Activated T-helper 1 cell treated with anti-CD3 and anti-CD28 coated beads, Interleukin-2, amount 50 U/mL, for 16 hours (primary cell): ENCODE measurements around the gene ADARB1.

Experiments
- DNase-seq, 2 donors: peaks; one replicate each; pipeline ENCODE4 v3.0.0-alpha.2; 2020; ENCODE audit warnings: low read depth in 1 of 2, low spot score in 1 of 2

The ADARB1 gene

DNA sequence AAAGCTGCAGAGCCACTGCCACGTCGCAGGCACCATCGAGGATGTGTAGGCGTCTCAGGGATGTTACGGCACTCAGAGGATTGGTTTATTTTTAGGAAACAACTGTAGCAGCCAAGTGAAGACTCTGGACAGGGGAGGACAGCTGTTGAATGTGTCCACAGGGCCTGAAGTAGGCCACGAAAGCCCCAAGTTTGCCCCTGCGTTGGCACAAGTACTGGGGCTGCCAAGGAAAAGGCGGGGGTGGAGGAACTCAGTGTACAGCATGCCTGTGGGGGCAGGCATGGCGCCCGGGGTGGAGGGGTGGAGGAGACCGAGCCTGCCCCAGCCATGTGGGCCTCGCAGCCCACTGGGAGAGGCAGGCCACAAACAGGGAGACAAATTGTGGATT, 89.7 kb downstream of the ADARB1 start:
- DNase-seq, result no peak

DNA sequence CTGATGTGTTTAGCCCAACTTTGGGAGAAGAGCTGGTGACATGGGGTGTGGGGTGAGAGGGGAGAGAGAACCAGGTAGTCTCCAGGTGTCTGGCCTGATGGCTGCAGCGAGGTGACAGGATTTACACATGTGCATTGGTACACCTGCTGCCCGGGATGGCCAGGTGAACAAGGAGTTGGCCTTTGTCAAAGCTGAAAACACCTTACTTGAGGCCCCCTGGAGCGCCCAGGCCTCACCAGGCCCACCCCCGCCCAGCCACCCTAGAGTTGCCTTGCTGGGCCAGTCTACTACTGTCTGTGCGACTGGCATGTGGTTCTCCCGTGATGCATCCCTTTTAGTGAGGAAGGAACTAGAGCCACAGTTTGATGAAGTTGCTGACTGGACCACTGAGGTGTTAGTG, 90.5 kb downstream of the ADARB1 start:
- DNase-seq, result no peak

GRCh38 chr21:45166931-45167330, 92.6 kb downstream of the ADARB1 start:
- DNase-seq, result no peak

- no peak for DNase-seq
These were observed 93.4 kb downstream of the ADARB1 start for GRCh38 chr21:45167796-45168222.

DNA sequence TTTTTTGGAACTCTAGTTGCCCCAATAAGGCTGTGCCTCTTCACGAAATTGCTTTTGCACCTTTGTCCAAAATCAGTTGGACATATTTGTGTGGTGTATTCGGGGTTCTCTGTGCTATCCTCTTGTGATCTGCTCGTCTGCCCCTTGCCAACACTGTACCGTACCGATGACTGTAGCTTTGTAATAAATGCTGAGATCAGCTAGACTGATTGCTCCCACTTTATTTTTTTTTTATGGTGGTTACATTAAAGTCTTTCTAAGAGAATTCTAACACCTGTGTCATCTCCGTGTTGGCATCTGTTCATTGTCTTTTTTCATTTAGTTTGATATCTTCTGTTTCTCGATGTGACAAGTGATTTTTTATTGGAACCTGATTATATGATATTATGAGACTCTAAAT, 94.1 kb downstream of the ADARB1 start:
- DNase-seq, result no peak

DNA sequence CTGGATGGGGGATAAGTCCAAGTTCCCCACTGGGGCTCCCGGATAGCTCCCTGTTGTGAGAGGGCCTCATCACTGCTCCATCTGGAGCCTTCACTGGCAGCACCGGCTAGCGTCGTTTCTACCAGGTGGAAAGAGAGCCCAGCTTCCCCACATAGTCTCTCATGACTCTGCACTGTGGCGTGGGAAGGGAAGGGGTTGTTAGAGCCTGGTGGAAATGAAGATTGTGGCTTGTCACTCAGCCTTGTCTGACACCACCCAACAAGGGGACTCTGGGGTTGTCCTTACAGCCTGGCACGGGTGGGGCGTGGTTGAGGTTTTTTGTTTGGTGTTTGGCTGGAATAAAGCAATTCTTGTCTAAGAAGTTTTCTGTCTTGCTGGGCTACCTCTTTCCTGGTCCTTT, 94.6 kb downstream of the ADARB1 start:
- DNase-seq, result no peak

GRCh38 chr21:45169682-45170081, 95.3 kb downstream of the ADARB1 start:
- DNase-seq, result no peak

DNA sequence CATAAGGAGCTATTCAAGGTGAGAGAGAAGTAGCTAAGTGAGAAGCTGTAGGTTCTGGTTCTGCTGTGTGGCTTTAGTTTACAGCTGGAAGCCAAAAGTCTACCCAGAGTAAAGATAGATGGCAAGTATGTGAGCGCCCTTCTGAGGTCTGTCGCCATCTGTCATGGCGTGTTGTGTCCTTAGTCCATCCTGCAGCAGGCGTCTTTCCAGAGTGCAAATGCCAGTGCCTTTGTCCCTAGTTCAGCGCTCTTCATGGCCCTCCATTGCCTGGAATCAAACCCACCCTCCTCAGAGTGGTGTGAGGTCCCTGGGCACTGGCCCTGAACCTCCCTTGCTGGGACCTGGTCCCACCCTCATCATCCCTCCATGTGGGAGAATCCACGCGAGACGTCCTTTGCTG, 96.6 kb downstream of the ADARB1 start:
- DNase-seq, result no peak

- DNase-seq, result no peak
These were observed 98.0 kb downstream of the ADARB1 start for GRCh38 chr21:45172420-45172819.

- no peak for DNase-seq
These were observed 101.1 kb downstream of the ADARB1 start for GRCh38 chr21:45175326-45176095.

- no peak for DNase-seq
These were observed 101.8 kb downstream of the ADARB1 start for GRCh38 chr21:45176141-45176540.

- DNase-seq, result no peak
These were observed 102.7 kb downstream of the ADARB1 start for GRCh38 chr21:45177039-45177438.

- DNase-seq, result no peak
These were observed 103.8 kb downstream of the ADARB1 start for GRCh38 chr21:45178070-45178608.

- no peak for DNase-seq
These were observed 104.6 kb downstream of the ADARB1 start for GRCh38 chr21:45178971-45179370.

- no peak for DNase-seq
These were observed 105.3 kb downstream of the ADARB1 start for GRCh38 chr21:45179568-45180245.

DNA sequence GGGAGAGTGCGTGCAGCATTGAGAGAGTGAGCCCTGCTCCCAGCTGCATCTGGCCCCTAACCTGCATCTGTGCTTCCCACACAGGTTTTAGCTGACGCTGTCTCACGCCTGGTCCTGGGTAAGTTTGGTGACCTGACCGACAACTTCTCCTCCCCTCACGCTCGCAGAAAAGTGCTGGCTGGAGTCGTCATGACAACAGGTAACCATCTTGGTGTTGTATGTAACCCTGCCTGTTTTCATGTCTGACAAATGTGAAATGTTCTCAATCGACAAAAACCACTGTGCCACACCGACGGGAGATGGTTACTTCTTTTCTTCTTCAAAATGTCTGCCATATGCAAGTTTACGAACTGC, 105.8 kb downstream of the ADARB1 start:
- no peak for DNase-seq

GRCh38 chr21:45182958-45183357, 108.6 kb downstream of the ADARB1 start:
- no peak for DNase-seq

GRCh38 chr21:45183852-45184251, 109.5 kb downstream of the ADARB1 start:
- no peak for DNase-seq

- no peak for DNase-seq
These were observed 110.5 kb downstream of the ADARB1 start for GRCh38 chr21:45184869-45185268.

- no peak for DNase-seq
These were observed 112.3 kb downstream of the ADARB1 start for GRCh38 chr21:45186709-45187108.

- no peak for DNase-seq
These were observed 113.3 kb downstream of the ADARB1 start for GRCh38 chr21:45187646-45188045.

GRCh38 chr21:45190013-45190412, 115.6 kb downstream of the ADARB1 start:
- no peak for DNase-seq

DNA sequence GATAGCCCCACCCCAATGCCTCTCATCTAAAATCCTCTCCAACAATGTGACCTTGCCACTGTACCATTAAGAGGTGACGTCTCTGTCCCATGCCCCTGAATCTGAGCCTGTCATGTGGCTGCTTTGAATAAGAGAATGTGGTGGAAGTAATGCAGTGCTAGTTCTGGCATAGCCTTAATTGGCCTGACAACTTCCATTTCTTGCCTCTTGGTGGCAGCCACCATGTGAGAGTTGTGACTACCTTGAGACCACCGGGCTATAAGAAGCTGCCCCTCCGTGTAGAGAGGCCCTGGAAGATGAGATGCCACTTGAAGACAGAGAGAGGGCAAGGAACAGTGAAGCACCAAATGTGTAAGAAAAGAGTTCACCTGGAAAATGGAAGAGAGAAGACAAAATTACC, 118.0 kb downstream of the ADARB1 start:
- DNase-seq, result no peak
